HG02973 (cell line): ENCODE measurements around the gene LRR1.
A peak's percentile ranks its signal among the peaks of the same experiment; 100 is the strongest.
"Not testable (repeated sequence)": the region's sequence is repeated elsewhere in the genome, so short reads cannot be mapped to it uniquely, and the experiment has no call there.

Source experiments
- ATAC-seq: cut with Tn5 transposase; IDR thresholded peaks from one replicate; pipeline ENCODE4 v1.9.1; 2021; ENCODE audit warnings: moderate library complexity; ENCODE audit not compliant: unreplicated experiment

Gene LRR1

GRCh38 chr14:49585803-49586672 lies 12.7 kb upstream of the LRR1 start, which contains the start of gene RPS29:
Gene RPS29, minus strand, starts transcription at chr14:49586380. Its CDS starts 34 bp downstream, at chr14:49586346.
- peak; percentile 83 for ATAC-seq

GRCh38 chr14:49586673-49587460 lies 11.9 kb upstream of the LRR1 start:
- peak; percentile 28 for ATAC-seq

GRCh38 chr14:49589387-49589786 lies 9.4 kb upstream of the LRR1 start:
- ATAC-seq: no peak

GRCh38 chr14:49593016-49593415 lies 5.7 kb upstream of the LRR1 start:
- no peak for ATAC-seq

GRCh38 chr14:49594347-49595091 lies 4.2 kb upstream of the LRR1 start:
- ATAC-seq: no peak

GRCh38 chr14:49598189-49598484 lies 603 bp upstream of the LRR1 start:
- ATAC-seq: no peak

- no peak for ATAC-seq
Measured at GRCh38 chr14:49607583-49607982, 8.8 kb downstream of the LRR1 start.

GRCh38 chr14:49612251-49612650 lies 13.5 kb downstream of the LRR1 start:
- ATAC-seq: no peak

GRCh38 chr14:49612671-49613070 lies 13.9 kb downstream of the LRR1 start:
- no peak for ATAC-seq

GRCh38 chr14:49614196-49614595 lies 15.5 kb downstream of the LRR1 start:
- no peak for ATAC-seq

- no peak for ATAC-seq
Measured at GRCh38 chr14:49615776-49616175, 17.0 kb downstream of the LRR1 start.

- ATAC-seq: no peak
Measured at GRCh38 chr14:49617852-49618519, 19.2 kb downstream of the LRR1 start.

- ATAC-seq: not testable (repeated sequence)
Measured at GRCh38 chr14:49619273-49619672, 20.5 kb downstream of the LRR1 start.

- no peak for ATAC-seq
Measured at GRCh38 chr14:49619730-49620129, 21.0 kb downstream of the LRR1 start.

- peak; percentile 88 for ATAC-seq
Measured at GRCh38 chr14:49620182-49621113, 21.7 kb downstream of the LRR1 start, which contains the start of the genes MGAT2 and RPL36AL. Gene MGAT2, plus strand, starts transcription at chr14:49620799. Its CDS starts 470 bp downstream, at chr14:49621269. Gene RPL36AL, minus strand, starts transcription at chr14:49620626. Its CDS starts 1,522 bp downstream, at chr14:49619104.

GRCh38 chr14:49621114-49621881 lies 22.6 kb downstream of the LRR1 start:
- peak; percentile 25 for ATAC-seq

GRCh38 chr14:49622022-49622607 lies 23.4 kb downstream of the LRR1 start:
- no peak for ATAC-seq

- ATAC-seq: no peak
Measured at GRCh38 chr14:49623387-49623786, 24.6 kb downstream of the LRR1 start.
